Thoracic aorta (tissue), 2 donors: ENCODE data around the gene MRTFB. TPM values are rescaled to one million over a fixed set of nuclear protein-coding genes. Genes with fewer than 3 reads are reported as not detected.

Experiments
- ATAC-seq: fragments of 150-250 bp; one replicate; pipeline ENCODE4 v1.8.0; 2017; ENCODE audit warnings: low read depth; ENCODE audit not compliant: insufficient number of reproducible peaks, low FRiP score
- DNase-seq: peaks from one replicate; pipeline ENCODE4 v3.0.0-alpha.2; 2020; ENCODE audit warnings: low spot score
- H3K27ac ChIP-seq, 2 donors: fragments of 200-600 bp; sonication (generic); 1 replicate in 1 of 2; 2 replicates in 1 of 2; pipeline ENCODE4 v1.5.1; 2016; ENCODE audit warnings: mild to moderate bottlenecking in 2 of 2, moderate library complexity in 2 of 2
- H3K27me3 ChIP-seq: fragments of 200-600 bp; sonication (generic); replicated peaks from 2 replicates; pipeline ENCODE4 v1.6.0; 2016; ENCODE audit warnings: mild to moderate bottlenecking; ENCODE audit not compliant: insufficient read depth
- H3K36me3 ChIP-seq: fragments of 200-600 bp; sonication (generic); one replicate; pipeline ENCODE4 v1.5.1; 2016
- H3K4me1 ChIP-seq, 2 donors: fragments of 200-600 bp; sonication (generic); 1 replicate in 1 of 2; 2 replicates in 1 of 2; pipeline versions ENCODE4 v1.5.1 to v1.6.0; 2016; ENCODE audit warnings: low read depth in 2 of 2, mild to moderate bottlenecking in 1 of 2; ENCODE audit not compliant: control insufficient read depth in 1 of 2
- H3K4me3 ChIP-seq: fragments of 200-600 bp; sonication (generic); 2 replicates; pipeline ENCODE4 v1.5.1; 2016; ENCODE audit warnings: mild to moderate bottlenecking
- H3K9me3 ChIP-seq: fragments of 200-600 bp; sonication (generic); 2 replicates; pipeline ENCODE4 v1.5.1; 2016
- total RNA-seq, 2 donors: library from RNA; depleted of rRNA; stranded (reverse); fragments of >200 nt; gene quantifications; one replicate each; pipeline versions ENCODE4 v1.1.0 to v1.2.3, GENCODE V29; 2016
- TF ChIP-seq, protein P1 (sequence below): fragments of 200-600 bp; sonication (generic); IDR thresholded peaks from one replicate; pipeline ENCODE4 v1.5.1; 2019; ENCODE audit warnings: antibody characterized with exemption

The MRTFB gene
- total RNA-seq, 2 donors from 2014 or later = 38.0 to 73.8 TPM

DNA sequence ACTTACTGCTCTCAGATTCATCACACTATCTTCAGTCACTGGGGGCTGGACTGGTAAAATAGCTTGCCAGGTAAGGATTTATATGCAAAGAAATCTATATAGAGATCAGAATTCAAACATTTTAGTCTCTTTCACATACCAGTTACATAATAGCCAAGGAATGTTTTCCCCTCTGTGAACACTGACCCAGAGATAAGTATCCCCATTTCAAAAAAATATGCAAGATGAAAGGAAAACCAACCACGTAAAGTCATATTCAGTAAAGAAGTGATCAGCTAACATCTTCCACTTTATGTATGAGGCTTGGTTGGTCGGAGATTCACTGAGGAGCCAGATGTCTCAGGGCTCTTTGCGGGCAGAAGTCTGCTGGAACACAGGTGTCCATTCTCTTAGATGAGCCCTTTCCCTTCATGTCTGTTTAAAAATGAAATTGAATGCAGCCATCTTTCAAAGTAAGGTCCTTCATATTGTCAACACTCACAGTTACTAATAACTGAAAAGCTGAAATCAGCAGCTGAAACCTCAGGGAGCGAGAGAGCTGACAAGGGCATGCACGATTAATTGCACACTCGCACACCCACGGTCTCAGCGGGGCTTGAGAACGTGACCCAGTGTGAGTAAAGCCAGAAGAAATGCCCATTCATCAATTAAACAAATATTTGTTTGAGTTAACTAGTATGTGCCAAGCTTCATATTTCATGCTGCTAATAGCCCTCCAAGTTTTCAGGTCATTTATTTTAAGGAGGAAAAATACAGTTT is 161.2 kb downstream of the MRTFB start:
- H3K36me3 ChIP-seq = no peaks in the 10 kb centered on the region
- DNase-seq (no peak), ATAC-seq (no peak)
- peak overlapping the region; percentile 57 for H3K4me3 ChIP-seq
- peak overlapping the region in 1 of 2 donors; percentile 55 for H3K27ac ChIP-seq
- H3K4me1 ChIP-seq = peaks cover 16 to 17% of the 10 kb centered on the region in 2 donors
- TF ChIP-seq, protein P1, sequence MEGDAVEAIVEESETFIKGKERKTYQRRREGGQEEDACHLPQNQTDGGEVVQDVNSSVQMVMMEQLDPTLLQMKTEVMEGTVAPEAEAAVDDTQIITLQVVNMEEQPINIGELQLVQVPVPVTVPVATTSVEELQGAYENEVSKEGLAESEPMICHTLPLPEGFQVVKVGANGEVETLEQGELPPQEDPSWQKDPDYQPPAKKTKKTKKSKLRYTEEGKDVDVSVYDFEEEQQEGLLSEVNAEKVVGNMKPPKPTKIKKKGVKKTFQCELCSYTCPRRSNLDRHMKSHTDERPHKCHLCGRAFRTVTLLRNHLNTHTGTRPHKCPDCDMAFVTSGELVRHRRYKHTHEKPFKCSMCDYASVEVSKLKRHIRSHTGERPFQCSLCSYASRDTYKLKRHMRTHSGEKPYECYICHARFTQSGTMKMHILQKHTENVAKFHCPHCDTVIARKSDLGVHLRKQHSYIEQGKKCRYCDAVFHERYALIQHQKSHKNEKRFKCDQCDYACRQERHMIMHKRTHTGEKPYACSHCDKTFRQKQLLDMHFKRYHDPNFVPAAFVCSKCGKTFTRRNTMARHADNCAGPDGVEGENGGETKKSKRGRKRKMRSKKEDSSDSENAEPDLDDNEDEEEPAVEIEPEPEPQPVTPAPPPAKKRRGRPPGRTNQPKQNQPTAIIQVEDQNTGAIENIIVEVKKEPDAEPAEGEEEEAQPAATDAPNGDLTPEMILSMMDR = no peak
- H3K27me3 ChIP-seq = no peaks in the 10 kb centered on the region
- H3K9me3 ChIP-seq = no peaks in the 10 kb centered on the region

DNA sequence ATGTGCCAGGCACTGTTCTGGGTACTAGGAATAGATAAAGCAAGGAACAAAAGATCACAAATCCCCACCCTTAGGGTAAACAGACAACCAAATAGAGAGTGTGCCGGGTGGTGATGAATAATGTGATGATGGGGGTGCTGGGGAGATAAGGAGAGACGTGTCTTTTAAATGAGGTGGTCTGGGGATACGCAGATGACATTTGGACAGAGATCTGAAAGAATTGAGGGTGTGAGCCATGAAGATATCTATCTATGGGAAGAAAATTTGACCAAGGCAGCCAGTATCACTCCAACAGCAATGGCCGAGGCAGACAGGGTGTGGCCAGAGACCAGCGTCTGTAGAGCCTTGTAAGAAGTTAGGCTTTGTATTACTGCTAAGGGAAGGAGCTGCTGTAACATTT is 165.3 kb downstream of the MRTFB start:
- DNase-seq (no peak), ATAC-seq (no peak)
- no peak overlapping the region for H3K27ac ChIP-seq
- H3K4me3 ChIP-seq = no peak overlapping the region
- H3K27me3 ChIP-seq = no peaks in the 10 kb centered on the region
- H3K9me3 ChIP-seq = no peaks in the 10 kb centered on the region
- H3K4me1 ChIP-seq = peaks cover 23 to 35% of the 10 kb centered on the region in 2 donors
- TF ChIP-seq, protein P1 = no peak
- H3K36me3 ChIP-seq = no peaks in the 10 kb centered on the region

DNA sequence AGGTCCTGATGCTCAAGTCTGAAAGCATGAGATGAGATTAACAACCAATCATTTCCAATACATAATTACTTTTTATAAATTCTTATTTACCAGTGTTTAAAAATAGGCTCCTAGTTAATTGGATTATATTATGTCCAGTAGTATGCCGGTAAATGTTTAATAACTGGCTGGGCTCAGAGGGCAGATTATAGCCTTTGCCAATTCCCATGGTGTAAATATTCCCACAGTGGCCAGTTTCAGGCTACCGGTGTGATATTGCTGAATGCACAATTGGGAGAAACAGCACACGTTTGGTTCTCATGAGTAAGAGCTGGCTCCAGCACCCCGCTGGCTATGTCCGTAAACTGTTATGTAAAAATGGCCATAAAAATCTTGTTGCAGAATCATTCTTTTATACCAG is 167.6 kb downstream of the MRTFB start:
- no peak for DNase-seq
- no peaks in the 10 kb centered on the region for H3K27me3 ChIP-seq

DNA sequence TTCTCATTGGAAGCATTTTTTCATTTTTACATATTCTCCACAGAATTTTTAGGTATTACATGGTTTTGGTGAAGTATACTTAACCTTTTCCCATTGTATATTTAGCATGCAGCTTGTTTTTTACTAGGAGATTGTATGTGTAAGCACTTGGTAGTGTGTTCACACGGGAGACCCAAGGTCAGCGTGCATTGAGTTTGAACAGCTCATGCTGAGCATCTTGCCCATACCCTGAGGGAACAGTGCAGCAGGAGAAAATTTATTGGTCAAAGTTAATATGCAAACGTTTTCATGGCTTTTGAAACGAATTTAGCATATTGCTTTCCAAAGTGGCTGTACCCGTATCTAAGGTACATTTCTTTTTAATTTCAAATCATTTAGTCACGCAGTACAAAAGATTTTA is 168.7 kb downstream of the MRTFB start:
- DNase-seq (no peak), ATAC-seq (no peak)
- H3K27ac ChIP-seq = no peak overlapping the region
- H3K36me3 ChIP-seq = no peaks in the 10 kb centered on the region
- TF ChIP-seq, protein P1 = no peak
- H3K4me1 ChIP-seq = peaks cover 7 to 28% of the 10 kb centered on the region in 2 donors
- no peaks in the 10 kb centered on the region for H3K27me3 ChIP-seq
- no peak overlapping the region for H3K4me3 ChIP-seq
- no peaks in the 10 kb centered on the region for H3K9me3 ChIP-seq

More for the DNA sequence above, 167.6 kb downstream of the MRTFB start:
- TF ChIP-seq, protein P1 = no peak
- peaks cover 7 to 28% of the 10 kb centered on the region in 2 donors for H3K4me1 ChIP-seq
- no peak for ATAC-seq
- no peak overlapping the region for H3K27ac ChIP-seq
- H3K9me3 ChIP-seq = no peaks in the 10 kb centered on the region
- H3K36me3 ChIP-seq = no peaks in the 10 kb centered on the region
- no peak overlapping the region for H3K4me3 ChIP-seq

DNA sequence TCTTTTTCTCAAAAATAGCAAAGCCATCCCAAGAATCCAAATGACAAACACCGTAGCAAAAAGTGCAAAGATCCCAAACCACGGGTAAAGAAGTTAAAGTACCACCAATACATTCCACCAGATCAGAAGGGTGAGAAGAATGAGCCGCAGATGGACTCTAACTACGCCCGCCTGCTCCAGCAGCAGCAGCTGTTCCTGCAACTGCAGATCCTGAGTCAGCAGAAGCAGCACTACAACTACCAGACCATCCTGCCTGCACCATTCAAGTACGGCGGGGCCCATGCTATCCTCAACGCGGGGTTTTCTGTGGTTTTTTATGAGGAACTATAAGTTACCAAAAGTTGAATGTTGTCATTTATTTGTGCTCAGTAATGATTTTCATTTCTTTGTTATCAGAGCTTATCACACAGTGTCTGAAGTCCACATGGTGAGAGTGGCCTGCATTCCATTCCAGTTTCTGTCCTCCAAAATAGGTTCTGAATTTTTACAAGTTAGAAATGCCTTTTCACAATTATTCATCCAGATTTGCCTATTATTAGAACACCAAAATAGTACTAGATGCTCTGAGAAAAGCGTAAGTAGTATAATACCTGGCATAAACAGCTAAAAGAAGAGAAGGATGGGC is 169.2 kb downstream of the MRTFB start:
- DNase-seq (no peak), ATAC-seq (no peak)
- Histone ChIP-seq H3K27ac (peak overlapping the region in 1 of 2 donors; percentile 27), H3K36me3 (no peaks in the 10 kb centered on the region), H3K4me1 (peaks cover 7 to 28% of the 10 kb centered on the region in 2 donors), H3K27me3 (no peaks in the 10 kb centered on the region), H3K4me3 (no peak overlapping the region), H3K9me3 (no peaks in the 10 kb centered on the region)
- TF ChIP-seq, protein P1 = no peak
